Activated naive CD8-positive, alpha-beta T cell treated with anti-CD3 and anti-CD28 coated beads for 36 hours (primary cell): Measurements from ENCODE around the gene NF1. TPM values are rescaled to one million over a fixed set of nuclear protein-coding genes. Genes with fewer than 3 reads are reported as not detected.
"Not testable (repeated sequence)": the region's sequence is repeated elsewhere in the genome, so short reads cannot be mapped to it uniquely, and the experiment has no call there.

Experiments used
- DNase-seq: peaks from one replicate; pipeline ENCODE4 v3.0.0; 2021
- H3K27ac Mint-ChIP-seq: one replicate; pipeline ENCODE4 v1.8.0; 2022; ENCODE audit warnings: mild to moderate bottlenecking, moderate library complexity, mixed read lengths
- H3K27me3 Mint-ChIP-seq: one replicate; pipeline ENCODE4 v1.8.0; 2022; ENCODE audit warnings: mild to moderate bottlenecking, mixed read lengths
- H3K36me3 Mint-ChIP-seq: one replicate; pipeline ENCODE4 v1.8.0; 2021; ENCODE audit warnings: mild to moderate bottlenecking, mixed read lengths
- H3K4me1 Mint-ChIP-seq: one replicate; pipeline ENCODE4 v1.8.0; 2021; ENCODE audit warnings: mixed read lengths
- H3K4me3 Mint-ChIP-seq: one replicate; pipeline ENCODE4 v1.8.0; 2022; ENCODE audit warnings: mild to moderate bottlenecking, moderate library complexity, mixed read lengths
- H3K9me3 Mint-ChIP-seq: one replicate; pipeline ENCODE4 v1.8.0; 2022; ENCODE audit warnings: mixed read lengths
- total RNA-seq, 2 experiments: library from RNA; stranded (reverse); gene quantifications; one replicate each; pipeline ENCODE4 v1.2.3, GENCODE V29; 2021

Gene NF1
- total RNA-seq, 2 experiments from 2014 or later: 21.0 to 22.8 TPM

- H3K27ac Mint-ChIP-seq: no peak overlapping the region
- peaks cover 1% of the 10 kb centered on the region for H3K36me3 Mint-ChIP-seq
- DNase-seq: no peak
- no peaks in the 10 kb centered on the region for H3K27me3 Mint-ChIP-seq
- no peaks in the 10 kb centered on the region for H3K9me3 Mint-ChIP-seq
- no peak overlapping the region for H3K4me3 Mint-ChIP-seq
- peaks cover 8% of the 10 kb centered on the region for H3K4me1 Mint-ChIP-seq
Measured at GRCh38 chr17:31100840-31101459, 6.2 kb downstream of the NF1 start.

- H3K4me1 Mint-ChIP-seq: peaks cover 2% of the 10 kb centered on the region
- DNase-seq: no peak
- H3K4me3 Mint-ChIP-seq: no peak overlapping the region
- H3K27ac Mint-ChIP-seq: no peak overlapping the region
- H3K27me3 Mint-ChIP-seq: no peaks in the 10 kb centered on the region
- H3K9me3 Mint-ChIP-seq: no peaks in the 10 kb centered on the region
- H3K36me3 Mint-ChIP-seq: peaks cover 1% of the 10 kb centered on the region
Measured at GRCh38 chr17:31101943-31102342, 7.2 kb downstream of the NF1 start.

GRCh38 chr17:31105991-31106390 is 11.2 kb downstream of the NF1 start:
- Mint-ChIP-seq H3K9me3 (no peaks in the 10 kb centered on the region), H3K36me3 (peaks cover 1% of the 10 kb centered on the region), H3K27ac (no peak overlapping the region), H3K27me3 (no peaks in the 10 kb centered on the region), H3K4me1 (peaks cover 9% of the 10 kb centered on the region), H3K4me3 (no peak overlapping the region)
- DNase-seq: no peak

- peaks cover 18% of the 10 kb centered on the region for H3K4me1 Mint-ChIP-seq
- H3K36me3 Mint-ChIP-seq: no peaks in the 10 kb centered on the region
- H3K27ac Mint-ChIP-seq: no peak overlapping the region
- H3K4me3 Mint-ChIP-seq: no peak overlapping the region
- no peaks in the 10 kb centered on the region for H3K9me3 Mint-ChIP-seq
- no peak for DNase-seq
- no peaks in the 10 kb centered on the region for H3K27me3 Mint-ChIP-seq
Measured at GRCh38 chr17:31111183-31111582, 16.4 kb downstream of the NF1 start.

- DNase-seq: no peak
- Mint-ChIP-seq H3K36me3 (no peaks in the 10 kb centered on the region), H3K27me3 (no peaks in the 10 kb centered on the region), H3K27ac (no peak overlapping the region), H3K4me3 (no peak overlapping the region), H3K9me3 (no peaks in the 10 kb centered on the region), H3K4me1 (peaks cover 18% of the 10 kb centered on the region)
Measured at GRCh38 chr17:31112001-31112661, 17.4 kb downstream of the NF1 start.

GRCh38 chr17:31113368-31113767 is 18.6 kb downstream of the NF1 start:
- H3K9me3 Mint-ChIP-seq, H3K4me3 Mint-ChIP-seq, H3K27ac Mint-ChIP-seq, H3K27me3 Mint-ChIP-seq, DNase-seq, H3K36me3 Mint-ChIP-seq: not testable (repeated sequence)
- peaks cover 18% of the 10 kb centered on the region for H3K4me1 Mint-ChIP-seq

- Mint-ChIP-seq H3K4me1 (peaks cover 18% of the 10 kb centered on the region), H3K27me3 (no peaks in the 10 kb centered on the region), H3K4me3 (no peak overlapping the region), H3K27ac (no peak overlapping the region), H3K9me3 (no peaks in the 10 kb centered on the region), H3K36me3 (no peaks in the 10 kb centered on the region)
- no peak for DNase-seq
Measured at GRCh38 chr17:31113939-31114338, 19.2 kb downstream of the NF1 start.

- H3K27me3 Mint-ChIP-seq: no peaks in the 10 kb centered on the region
- H3K9me3 Mint-ChIP-seq: no peaks in the 10 kb centered on the region
- H3K4me3 Mint-ChIP-seq: no peak overlapping the region
Measured at GRCh38 chr17:31114956-31115555, 20.3 kb downstream of the NF1 start.

GRCh38 chr17:31116167-31116566 is 21.4 kb downstream of the NF1 start:
- Mint-ChIP-seq H3K9me3 (no peaks in the 10 kb centered on the region), H3K4me3 (no peak overlapping the region), H3K27ac (no peak overlapping the region), H3K36me3 (peaks cover 9% of the 10 kb centered on the region), H3K27me3 (no peaks in the 10 kb centered on the region), H3K4me1 (peaks cover 13% of the 10 kb centered on the region)
- no peak for DNase-seq

More at GRCh38 chr17:31114956-31115555, 20.3 kb downstream of the NF1 start:
- Mint-ChIP-seq H3K36me3 (peaks cover 9% of the 10 kb centered on the region), H3K27ac (no peak overlapping the region), H3K4me1 (peaks cover 16% of the 10 kb centered on the region)
- DNase-seq: no peak

GRCh38 chr17:31122746-31123145 is 28.0 kb downstream of the NF1 start:
- DNase-seq: no peak
- H3K27me3 Mint-ChIP-seq: no peaks in the 10 kb centered on the region
- no peak overlapping the region for H3K4me3 Mint-ChIP-seq

GRCh38 chr17:31126318-31126717 is 31.5 kb downstream of the NF1 start:
- DNase-seq: no peak
- H3K4me1 Mint-ChIP-seq: peaks cover 2% of the 10 kb centered on the region
- H3K36me3 Mint-ChIP-seq: peaks cover 1% of the 10 kb centered on the region
- no peaks in the 10 kb centered on the region for H3K9me3 Mint-ChIP-seq
- no peaks in the 10 kb centered on the region for H3K27me3 Mint-ChIP-seq
- no peak overlapping the region for H3K27ac Mint-ChIP-seq
- H3K4me3 Mint-ChIP-seq: no peak overlapping the region

More at GRCh38 chr17:31122746-31123145, 28.0 kb downstream of the NF1 start:
- Mint-ChIP-seq H3K4me1 (peaks cover 2% of the 10 kb centered on the region), H3K9me3 (no peaks in the 10 kb centered on the region), H3K27ac (no peak overlapping the region), H3K36me3 (peaks cover 11% of the 10 kb centered on the region)

GRCh38 chr17:31128241-31128640 is 33.5 kb downstream of the NF1 start:
- Mint-ChIP-seq H3K4me1 (peaks cover 5% of the 10 kb centered on the region), H3K9me3 (no peaks in the 10 kb centered on the region)

GRCh38 chr17:31130286-31131224 is 35.8 kb downstream of the NF1 start:
- Mint-ChIP-seq H3K27me3 (no peaks in the 10 kb centered on the region), H3K4me3 (no peak overlapping the region), H3K36me3 (no peaks in the 10 kb centered on the region), H3K27ac (no peak overlapping the region), H3K4me1 (peaks cover 5% of the 10 kb centered on the region), H3K9me3 (no peaks in the 10 kb centered on the region)
- DNase-seq: no peak

More at GRCh38 chr17:31128241-31128640, 33.5 kb downstream of the NF1 start:
- Mint-ChIP-seq H3K27me3 (no peaks in the 10 kb centered on the region), H3K27ac (no peak overlapping the region), H3K36me3 (peaks cover 1% of the 10 kb centered on the region), H3K4me3 (no peak overlapping the region)
- no peak for DNase-seq

GRCh38 chr17:31131299-31131698 is 36.5 kb downstream of the NF1 start:
- Mint-ChIP-seq H3K4me3 (no peak overlapping the region), H3K9me3 (no peaks in the 10 kb centered on the region), H3K27me3 (no peaks in the 10 kb centered on the region)

GRCh38 chr17:31132977-31133376 is 38.2 kb downstream of the NF1 start:
- H3K36me3 Mint-ChIP-seq: peaks cover 12% of the 10 kb centered on the region
- peaks cover 5% of the 10 kb centered on the region for H3K4me1 Mint-ChIP-seq
- no peaks in the 10 kb centered on the region for H3K27me3 Mint-ChIP-seq
- no peak overlapping the region for H3K27ac Mint-ChIP-seq
- H3K9me3 Mint-ChIP-seq: no peaks in the 10 kb centered on the region
- H3K4me3 Mint-ChIP-seq: no peak overlapping the region
- DNase-seq: no peak

More at GRCh38 chr17:31131299-31131698, 36.5 kb downstream of the NF1 start:
- Mint-ChIP-seq H3K4me1 (peaks cover 5% of the 10 kb centered on the region), H3K36me3 (peaks cover 5% of the 10 kb centered on the region), H3K27ac (no peak overlapping the region)
- no peak for DNase-seq
